PFSK-1 (cell line): Measurements from ENCODE around the gene DOCK1.

ENCODE experiments used
- POLR2AphosphoS5 ChIP-seq: IDR thresholded peaks from 2 replicates; pipeline ENCODE4 v1.6.1; 2012; ENCODE audit warnings: low read depth, mild to moderate bottlenecking, control low read depth, low read length, moderate library complexity
- TAF1 ChIP-seq: IDR thresholded peaks from 2 replicates; pipeline ENCODE4 v1.6.1; 2012; ENCODE audit warnings: low read length, control low read depth, borderline replicate concordance; ENCODE audit not compliant: insufficient read depth

DNA sequence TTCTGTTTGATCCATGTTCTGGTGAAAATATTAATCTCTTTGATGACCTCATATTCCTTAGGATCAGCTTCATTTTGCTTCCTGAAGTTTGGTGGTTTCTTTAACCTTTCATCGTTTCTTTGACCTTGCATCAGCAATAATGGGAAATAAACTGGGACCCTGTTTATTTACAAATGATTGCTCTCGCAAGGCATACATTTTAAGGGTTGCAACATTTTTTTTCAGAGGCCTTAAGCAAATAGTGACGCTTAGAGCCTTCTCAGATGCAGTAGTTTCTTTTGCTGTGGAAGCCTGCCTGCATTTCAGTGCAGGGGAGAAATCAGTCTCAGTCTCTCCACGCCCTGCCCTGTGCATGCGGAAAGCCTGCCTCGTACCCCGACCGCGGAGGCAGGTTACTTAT lies 504.8 kb downstream of the DOCK1 start:
- no peak for TF ChIP-seq POLR2AphosphoS5
- TF ChIP-seq TAF1 = no peak
